Endothelial cell of umbilical vein (primary cell): Measurements from ENCODE around the gene CLSTN2. TPM values are rescaled to one million over a fixed set of nuclear protein-coding genes. Genes with fewer than 3 reads are reported as not detected.
"Not testable (repeated sequence)": the region's sequence is repeated elsewhere in the genome, so short reads cannot be mapped to it uniquely, and the experiment has no call there.

Experiments
- BruUV-seq: library from RNA; stranded (reverse); fragments of 400-500 nt; replicated peaks from 2 replicates; lab custom pipeline; 2021; lab: Mats Ljungman, UMichigan
- CTCF ChIA-PET: fragments of 300-600, 350-600 bp; sonication (Branson Sonifier 250); formaldehyde crosslinking; loops from one replicate; lab custom pipeline; 2021; ENCODE audit warnings: antibody characterized with exemption, inconsistent platforms; lab: Charles Lee
- POLR2A ChIA-PET: fragments of 300-600, 350-600 bp; sonication (Branson Sonifier 250); formaldehyde crosslinking; loops from one replicate; lab custom pipeline; 2021; ENCODE audit warnings: antibody characterized with exemption, inconsistent platforms; lab: Charles Lee
- DNase-seq: peaks from one replicate; pipeline ENCODE4 v3.0.0-alpha.2; 2011; ENCODE audit warnings: low read depth, low spot score
- FAIRE-seq: peaks from 2 replicates; lab custom pipeline; 2011; peaks lifted over from hg19 to GRCh38; lab: Jason Lieb, UNC
- H2AFZ ChIP-seq: 2 replicates; pipeline ENCODE4 v1.6.0; 2012; ENCODE audit warnings: low read depth, low read length, control low read depth, inconsistent platforms
- H3K27ac ChIP-seq: 2 replicates; pipeline ENCODE4 v1.5.1; 2011; ENCODE audit warnings: low read depth, mild to moderate bottlenecking, control low read depth, low read length, moderate library complexity; ENCODE audit not compliant: insufficient read depth
- H3K27me3 ChIP-seq, 2 experiments: 2 replicates each; pipeline versions ENCODE4 v1.6.0 to v1.6.1; 2011; ENCODE audit warnings: low read length in 2 of 2, mixed read lengths in 1 of 2; ENCODE audit not compliant: control insufficient read depth in 2 of 2, insufficient read depth in 2 of 2
- H3K36me3 ChIP-seq, 2 experiments: 2 replicates in 1 of 2; 3 replicates in 1 of 2; pipeline ENCODE4 v1.5.1; 2011; ENCODE audit warnings: low read length in 2 of 2, mild to moderate bottlenecking in 1 of 2, moderate library complexity in 1 of 2; ENCODE audit not compliant: control insufficient read depth in 2 of 2, insufficient read depth in 2 of 2; ENCODE audit errors: extremely low read depth in 1 of 2
- H3K4me1 ChIP-seq: 3 replicates; pipeline ENCODE4 v1.5.1; 2011; ENCODE audit warnings: mild to moderate bottlenecking, low read length; ENCODE audit not compliant: control insufficient read depth, insufficient read depth; ENCODE audit errors: extremely low read depth
- H3K4me2 ChIP-seq: 2 replicates; pipeline ENCODE4 v1.6.1; 2011; ENCODE audit warnings: low read length, control low read depth, mixed read lengths; ENCODE audit not compliant: insufficient read depth
- H3K4me3 ChIP-seq, 3 experiments: fragments of 200-600 bp in 1 of 3; sonication (generic), shearing (Covaris generic) in 1 of 3; replicated peaks in 1 of 3; 2 replicates each; pipeline ENCODE4 v1.5.1; 2011 to 2016; ENCODE audit warnings: control low read depth in 3 of 3, low read length in 3 of 3, mild to moderate bottlenecking in 2 of 3, inconsistent platforms in 1 of 3, low read depth in 1 of 3, moderate library complexity in 1 of 3; ENCODE audit not compliant: insufficient read depth in 1 of 3
- H3K79me2 ChIP-seq: 2 replicates; pipeline ENCODE4 v1.6.0; 2012; ENCODE audit warnings: low read length, inconsistent platforms; ENCODE audit not compliant: control insufficient read depth, insufficient read depth
- H3K9ac ChIP-seq: replicated peaks from 2 replicates; pipeline ENCODE3; 2011; ENCODE audit warnings: low read length, control low read depth; ENCODE audit not compliant: insufficient read depth; ENCODE audit errors: extremely low read depth
- H3K9me1 ChIP-seq: replicated peaks from 3 replicates; pipeline ENCODE4 v1.6.0; 2011; ENCODE audit warnings: mild to moderate bottlenecking, low read length; ENCODE audit not compliant: control insufficient read depth, insufficient read depth; ENCODE audit errors: extremely low read depth
- H3K9me3 ChIP-seq: replicated peaks from 2 replicates; pipeline ENCODE4 v1.5.1; 2012; ENCODE audit warnings: low read length, inconsistent platforms; ENCODE audit not compliant: control insufficient read depth, insufficient read depth
- H4K20me1 ChIP-seq: replicated peaks from 2 replicates; pipeline ENCODE3; 2011; ENCODE audit warnings: mild to moderate bottlenecking, low read length; ENCODE audit not compliant: control insufficient read depth, insufficient read depth; ENCODE audit errors: extremely low read depth
- EZH2 ChIP-seq: IDR thresholded peaks from 2 replicates; pipeline ENCODE4 v1.6.1; 2012; ENCODE audit warnings: borderline replicate concordance, low read depth, mild to moderate bottlenecking, moderate library complexity, low read length, inconsistent platforms; ENCODE audit not compliant: severe bottlenecking
- FOS ChIP-seq: IDR thresholded peaks from 2 replicates; pipeline ENCODE4 v1.6.1; 2011; ENCODE audit warnings: mild to moderate bottlenecking, low read length, moderate library complexity, borderline replicate concordance; ENCODE audit not compliant: insufficient read depth
- GATA2 ChIP-seq: IDR thresholded peaks from 2 replicates; pipeline ENCODE4 v1.7.0; 2011; ENCODE audit warnings: low read depth, mild to moderate bottlenecking, moderate library complexity, mixed read lengths, low read length; ENCODE audit not compliant: insufficient read length, insufficient read depth
- JUN ChIP-seq: IDR thresholded peaks from 2 replicates; pipeline ENCODE4 v1.6.1; 2011; ENCODE audit warnings: borderline replicate concordance, low read depth; ENCODE audit not compliant: insufficient read length, insufficient read depth
- MAX ChIP-seq: IDR thresholded peaks from 2 replicates; pipeline ENCODE4 v1.6.1; 2011; ENCODE audit not compliant: insufficient read depth, insufficient read length
- MYC ChIP-seq: IDR thresholded peaks from one replicate; pipeline ENCODE4 v1.6.1; 2011; ENCODE audit warnings: mild to moderate bottlenecking, low read depth, low read length
- POLR2A ChIP-seq: IDR thresholded peaks from 2 replicates; pipeline ENCODE4 v1.6.1; 2012; ENCODE audit warnings: low read depth, mild to moderate bottlenecking, control low read depth, low read length
- POLR2AphosphoS5 ChIP-seq: IDR thresholded peaks from 2 replicates; pipeline ENCODE4 v1.6.1; 2012; ENCODE audit warnings: low read depth, mild to moderate bottlenecking, control low read depth, low read length, moderate library complexity; ENCODE audit not compliant: insufficient read depth
- dilution Hi-C: fragments of 300-500 bp; cut with MboI; formaldehyde crosslinking; loops from one replicate; pipeline ENCODE4 v1.15.0; 2019; ENCODE audit warnings: low sequenced_read_pairs; ENCODE audit not compliant: extremely low pct_ligation_motif_present
- intact Hi-C: fragments of 100-400 bp; cut with micrococcal nuclease; formaldehyde crosslinking; loops from one replicate; pipeline ENCODE4 v1.10.0; 2022
- polyA plus RNA-seq, 4 experiments: library from polyadenylated mRNA; depleted of rRNA in 3 of 4; stranded (reverse) in 3 of 4; unstranded in 1 of 4; fragments of >200 nt; gene quantifications; 2 replicates each; pipeline versions ENCODE4 v1.2.1 to v1.2.3, GENCODE V29; 2011 to 2012; ENCODE audit warnings: missing spikeins in 1 of 4
- total RNA-seq: library from RNA; stranded (reverse); gene quantifications from 2 replicates; pipeline ENCODE4 v1.2.3, GENCODE V29; 2021
- TF ChIP-seq, protein P1 (sequence below), 2 donors: IDR thresholded peaks; 1 replicate in 1 of 2; 2 replicates in 1 of 2; pipeline ENCODE4 v1.5.1; 2011; ENCODE audit warnings: low read length in 2 of 2, mild to moderate bottlenecking in 2 of 2, moderate library complexity in 2 of 2, control low read depth in 1 of 2, inconsistent platforms in 1 of 2, low read depth in 1 of 2; ENCODE audit not compliant: insufficient read depth in 1 of 2; ENCODE audit errors: extremely low read depth in 1 of 2

CLSTN2 gene
- total and polyA plus RNA-seq, 2 donors (not counting 3 experiments of a cell fraction or from before 2014, with no cell fraction given) = 0.26 to 0.38 TPM

GRCh38 chr3:140421884-140422283, 486.9 kb downstream of the CLSTN2 start:
- Histone ChIP-seq H3K36me3 (no peaks in the 10 kb centered on the region), H3K9me1 (no peaks in the 10 kb centered on the region), H3K9ac (no peak overlapping the region), H3K4me2 (no peak overlapping the region), H3K79me2 (no peaks in the 10 kb centered on the region), H3K9me3 (no peaks in the 10 kb centered on the region), H3K4me3 (no peak overlapping the region), H3K27me3 (no peaks in the 10 kb centered on the region), H4K20me1 (no peaks in the 10 kb centered on the region), H3K4me1 (no peaks in the 10 kb centered on the region), H3K27ac (no peak overlapping the region), H2AFZ (no peak overlapping the region)
- no peak for DNase-seq
- no peak for FAIRE-seq
- ChIA-PET CTCF (no interaction called here), POLR2A (no interaction called here)
- TF ChIP-seq MAX (no peak), JUN (no peak)
- BruUV-seq = no TSS peak
- dilution Hi-C loops = no loop called here
- intact Hi-C loops = no loop called here

DNA sequence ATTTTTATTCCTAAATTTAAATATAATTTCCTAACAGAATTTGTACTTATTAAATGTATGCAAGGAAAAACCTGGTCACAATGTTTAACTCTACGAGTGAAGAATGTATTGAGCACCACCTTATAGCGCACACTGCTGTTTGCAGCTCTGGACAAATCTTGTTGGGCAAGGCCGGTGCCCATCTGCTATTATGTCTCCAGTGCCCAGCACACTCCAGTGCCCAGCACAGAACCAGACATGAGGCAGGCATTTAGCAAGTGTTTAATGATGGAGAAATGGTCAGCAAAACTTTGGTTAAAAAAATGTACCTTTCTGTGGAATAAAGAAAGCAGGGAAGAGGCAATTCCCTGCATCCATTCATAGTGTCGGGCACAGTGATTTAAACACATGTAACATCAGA, 488.2 kb downstream of the CLSTN2 start:
- H3K9me1 ChIP-seq = no peaks in the 10 kb centered on the region
- POLR2A ChIA-PET = no interaction called here
- dilution Hi-C loops (no loop called here), intact Hi-C loops (no loop called here)
- H3K27ac ChIP-seq = no peak overlapping the region
- no peaks in the 10 kb centered on the region for H3K27me3 ChIP-seq
- no peaks in the 10 kb centered on the region for H3K79me2 ChIP-seq
- no peak for FAIRE-seq
- no peak overlapping the region for H3K9ac ChIP-seq
- H3K4me1 ChIP-seq = no peaks in the 10 kb centered on the region
- DNase-seq = no peak
- H3K4me3 ChIP-seq = no peak overlapping the region
- TF ChIP-seq GATA2 (no peak), MYC (no peak), POLR2A (no peak), EZH2 (no peak), JUN (no peak), MAX (no peak), POLR2AphosphoS5 (no peak), FOS (no peak)
- TF ChIP-seq, protein P1, sequence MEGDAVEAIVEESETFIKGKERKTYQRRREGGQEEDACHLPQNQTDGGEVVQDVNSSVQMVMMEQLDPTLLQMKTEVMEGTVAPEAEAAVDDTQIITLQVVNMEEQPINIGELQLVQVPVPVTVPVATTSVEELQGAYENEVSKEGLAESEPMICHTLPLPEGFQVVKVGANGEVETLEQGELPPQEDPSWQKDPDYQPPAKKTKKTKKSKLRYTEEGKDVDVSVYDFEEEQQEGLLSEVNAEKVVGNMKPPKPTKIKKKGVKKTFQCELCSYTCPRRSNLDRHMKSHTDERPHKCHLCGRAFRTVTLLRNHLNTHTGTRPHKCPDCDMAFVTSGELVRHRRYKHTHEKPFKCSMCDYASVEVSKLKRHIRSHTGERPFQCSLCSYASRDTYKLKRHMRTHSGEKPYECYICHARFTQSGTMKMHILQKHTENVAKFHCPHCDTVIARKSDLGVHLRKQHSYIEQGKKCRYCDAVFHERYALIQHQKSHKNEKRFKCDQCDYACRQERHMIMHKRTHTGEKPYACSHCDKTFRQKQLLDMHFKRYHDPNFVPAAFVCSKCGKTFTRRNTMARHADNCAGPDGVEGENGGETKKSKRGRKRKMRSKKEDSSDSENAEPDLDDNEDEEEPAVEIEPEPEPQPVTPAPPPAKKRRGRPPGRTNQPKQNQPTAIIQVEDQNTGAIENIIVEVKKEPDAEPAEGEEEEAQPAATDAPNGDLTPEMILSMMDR (IDR thresholded peaks at IDR 0.05; ENCODE audit: extremely low read depth in 1 of 2, insufficient read depth in 1 of 2, low read depth in 1 of 2, low read length in 2 of 2) = no peak
- no peaks in the 10 kb centered on the region for H3K36me3 ChIP-seq
- H2AFZ ChIP-seq = no peak overlapping the region
- H4K20me1 ChIP-seq = no peaks in the 10 kb centered on the region
- CTCF ChIA-PET = no interaction called here
- no peaks in the 10 kb centered on the region for H3K9me3 ChIP-seq
- no peak overlapping the region for H3K4me2 ChIP-seq
- BruUV-seq = no TSS peak

- H3K9ac ChIP-seq, H3K9me1 ChIP-seq, H3K9me3 ChIP-seq, H3K79me2 ChIP-seq, H3K27ac ChIP-seq, H3K27me3 ChIP-seq, H4K20me1 ChIP-seq, H2AFZ ChIP-seq, BruUV-seq, H3K4me3 ChIP-seq, H3K4me2 ChIP-seq, H3K36me3 ChIP-seq, CTCF ChIA-PET, H3K4me1 ChIP-seq, POLR2A ChIA-PET, FAIRE-seq, intact Hi-C loops, dilution Hi-C loops: not testable (repeated sequence)
- peak; percentile 25 for DNase-seq
Measured at GRCh38 chr3:140423574-140423973, 488.6 kb downstream of the CLSTN2 start.
